NCI-H774 (cell line): ENCODE data around the gene ZSWIM3.

ENCODE experiments used
- DNase-seq: peaks from one replicate; lab custom pipeline; 2025; lab: John Stamatoyannopoulos, UW

Gene ZSWIM3

DNA sequence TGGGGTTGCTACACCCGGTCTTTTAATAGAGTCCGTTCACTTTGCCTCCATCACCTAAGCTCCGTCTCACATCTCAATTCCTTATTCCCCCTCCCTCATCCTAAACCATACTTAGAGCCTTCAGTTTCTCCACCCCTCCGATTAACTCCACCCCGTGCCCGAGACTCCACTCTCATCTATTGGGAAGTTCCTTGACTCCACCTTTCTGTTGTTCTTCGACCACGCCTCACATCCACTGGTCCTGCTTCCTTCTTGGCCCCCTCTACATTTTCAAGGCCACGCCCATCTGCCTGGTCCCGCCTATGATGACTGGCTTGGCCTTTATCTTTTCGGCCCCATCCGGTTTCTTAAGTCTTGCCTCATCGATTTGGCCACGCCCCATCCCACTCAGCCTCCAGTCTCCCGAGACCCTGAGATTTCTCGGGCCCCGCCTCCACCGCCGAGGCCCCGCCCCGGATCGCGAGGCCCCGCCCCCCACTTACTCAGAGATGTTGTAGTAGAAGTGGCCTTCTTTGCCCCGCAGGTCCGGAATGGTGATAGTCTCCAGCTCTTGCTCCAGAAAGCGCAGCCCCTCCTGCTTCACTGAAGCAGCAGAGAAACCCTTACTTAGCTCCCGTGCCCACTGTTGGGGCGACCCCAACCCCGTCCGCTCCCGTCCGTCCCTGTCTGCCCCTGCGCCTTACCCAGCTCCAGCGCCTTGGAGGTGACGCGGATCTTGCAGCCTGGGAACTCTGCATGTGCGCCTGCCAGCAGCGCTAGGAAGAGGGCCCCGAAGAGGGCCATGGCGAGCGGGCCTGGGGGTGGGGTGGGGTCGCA lies 53.5 kb downstream of the ZSWIM3 start:
- DNase-seq: peak; percentile 54

DNA sequence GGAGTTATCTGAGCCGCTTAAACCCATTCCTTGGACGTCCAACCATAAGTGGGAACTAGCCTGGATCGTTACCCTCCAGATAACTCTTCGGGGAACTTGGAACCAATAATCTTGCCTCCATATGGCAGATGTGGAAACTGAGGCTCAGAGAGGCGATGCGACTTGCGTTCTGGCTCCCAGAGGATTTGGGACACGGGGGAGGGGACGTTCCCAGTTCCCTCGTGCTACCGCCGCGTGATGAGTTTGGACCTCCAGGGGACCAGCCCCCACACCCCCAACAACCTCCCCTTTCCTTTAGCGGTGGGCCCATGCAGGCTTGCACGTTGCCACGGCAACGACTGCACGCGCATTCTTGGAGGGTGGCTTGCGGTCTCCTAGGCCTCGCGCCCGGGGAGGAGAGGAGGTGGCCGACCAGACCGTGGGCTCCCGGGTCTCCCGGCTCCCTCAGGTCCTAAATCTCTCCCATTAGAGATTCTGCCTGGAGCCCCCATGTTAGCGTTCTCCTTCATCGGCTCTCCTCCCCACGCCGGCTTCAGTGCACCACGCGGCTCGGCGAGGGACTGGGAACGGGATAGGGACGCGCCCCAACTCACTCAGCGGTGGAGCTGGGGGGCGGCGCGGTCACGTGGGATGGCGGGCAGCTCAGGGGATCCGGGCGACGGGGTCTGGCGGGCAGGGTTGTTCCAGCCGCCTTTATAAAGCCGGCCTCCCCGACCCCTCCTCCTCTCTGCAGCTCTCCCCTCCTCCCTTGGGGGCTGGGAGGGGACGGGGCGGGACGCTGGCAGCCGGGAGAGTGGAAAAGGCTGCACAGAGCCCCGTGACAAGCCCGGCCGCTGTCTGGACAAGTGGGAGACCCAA lies 54.3 kb downstream of the ZSWIM3 start, which contains the start of gene PLTP:
Gene PLTP, minus strand, starts transcription at position 670 of the 858 bp plus-strand sequence. CDS start 703 bp downstream, outside the sequence.
- no peak for DNase-seq

DNA sequence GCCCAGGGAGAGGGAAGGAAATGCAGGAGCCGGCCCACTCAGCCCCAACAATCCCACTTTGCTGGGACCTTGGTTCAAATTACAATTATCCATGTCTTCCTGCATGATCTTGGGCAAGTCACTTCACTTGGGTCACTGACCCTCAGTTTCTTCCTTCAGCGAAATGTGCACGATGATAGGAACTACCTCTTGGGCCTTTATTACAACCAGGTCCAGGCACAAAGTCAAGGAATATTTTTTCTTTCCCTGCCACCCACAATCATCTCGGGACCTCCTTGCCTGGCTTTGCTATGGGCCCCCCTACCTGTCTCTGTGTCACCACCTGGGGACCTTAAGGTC lies 54.9 kb downstream of the ZSWIM3 start:
- DNase-seq: no peak

DNA sequence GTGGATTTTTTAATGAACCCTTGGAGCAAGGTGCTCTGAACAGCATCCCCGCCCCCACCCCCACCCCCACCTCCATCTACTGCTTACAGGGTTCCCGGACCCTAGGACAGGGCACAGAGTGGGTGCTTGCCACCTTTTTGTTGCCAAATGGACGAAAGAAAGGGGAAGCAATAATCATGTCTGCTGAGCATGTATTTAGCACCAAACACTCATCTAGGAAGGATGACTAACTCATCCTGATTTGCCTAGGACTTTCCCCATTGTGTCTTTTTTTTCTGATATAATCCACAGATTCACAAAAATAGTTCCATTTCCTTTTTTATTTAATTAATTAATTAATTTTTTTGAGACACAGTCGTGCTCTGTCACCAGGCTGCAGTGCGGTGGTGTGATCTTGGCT lies 55.7 kb downstream of the ZSWIM3 start:
- DNase-seq: no peak

DNA sequence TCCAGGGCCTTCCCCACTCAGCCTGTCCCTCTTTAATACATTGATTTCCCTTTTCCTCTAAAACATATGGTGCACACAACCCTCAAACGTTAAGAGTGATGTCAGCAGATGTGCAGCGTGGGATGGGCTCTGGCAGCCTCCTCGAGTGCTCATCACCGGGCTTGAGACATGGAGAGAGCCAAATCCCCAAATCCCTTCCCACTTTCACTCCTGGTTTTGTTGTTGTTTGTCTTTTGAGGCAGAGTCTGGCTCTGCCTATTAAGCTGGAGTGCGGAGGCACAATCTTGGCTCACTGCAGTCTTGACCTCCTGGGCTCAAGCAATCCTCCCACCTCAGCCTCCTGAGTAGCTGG lies 60.4 kb downstream of the ZSWIM3 start:
- no peak for DNase-seq

DNA sequence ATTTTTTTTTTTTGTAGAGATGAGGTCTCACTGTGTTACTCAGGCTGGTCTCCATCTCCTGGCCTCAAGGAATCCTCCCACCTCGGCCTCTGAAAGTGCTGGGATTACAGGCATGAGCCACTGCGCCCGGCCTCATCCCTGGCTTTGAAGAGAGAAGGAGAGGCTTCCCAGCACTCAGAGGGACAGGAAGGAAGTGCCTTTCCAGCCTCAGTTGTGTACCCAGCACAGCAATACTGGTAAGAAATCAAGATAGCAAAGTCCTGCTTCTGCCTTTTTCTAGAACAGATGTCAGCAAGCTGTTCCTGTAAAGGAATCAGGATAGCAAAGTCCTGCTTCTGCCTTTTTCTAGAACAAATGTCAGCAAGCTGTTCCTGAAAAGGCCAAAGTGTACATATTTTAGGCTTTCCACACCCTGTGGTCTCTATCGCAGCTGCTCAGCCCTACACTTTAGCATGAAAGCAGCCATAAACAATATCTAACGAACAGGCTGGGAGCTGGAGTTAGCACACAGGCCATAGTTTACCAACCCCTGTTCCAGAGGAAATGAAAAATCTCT lies 60.8 kb downstream of the ZSWIM3 start:
- DNase-seq: no peak

DNA sequence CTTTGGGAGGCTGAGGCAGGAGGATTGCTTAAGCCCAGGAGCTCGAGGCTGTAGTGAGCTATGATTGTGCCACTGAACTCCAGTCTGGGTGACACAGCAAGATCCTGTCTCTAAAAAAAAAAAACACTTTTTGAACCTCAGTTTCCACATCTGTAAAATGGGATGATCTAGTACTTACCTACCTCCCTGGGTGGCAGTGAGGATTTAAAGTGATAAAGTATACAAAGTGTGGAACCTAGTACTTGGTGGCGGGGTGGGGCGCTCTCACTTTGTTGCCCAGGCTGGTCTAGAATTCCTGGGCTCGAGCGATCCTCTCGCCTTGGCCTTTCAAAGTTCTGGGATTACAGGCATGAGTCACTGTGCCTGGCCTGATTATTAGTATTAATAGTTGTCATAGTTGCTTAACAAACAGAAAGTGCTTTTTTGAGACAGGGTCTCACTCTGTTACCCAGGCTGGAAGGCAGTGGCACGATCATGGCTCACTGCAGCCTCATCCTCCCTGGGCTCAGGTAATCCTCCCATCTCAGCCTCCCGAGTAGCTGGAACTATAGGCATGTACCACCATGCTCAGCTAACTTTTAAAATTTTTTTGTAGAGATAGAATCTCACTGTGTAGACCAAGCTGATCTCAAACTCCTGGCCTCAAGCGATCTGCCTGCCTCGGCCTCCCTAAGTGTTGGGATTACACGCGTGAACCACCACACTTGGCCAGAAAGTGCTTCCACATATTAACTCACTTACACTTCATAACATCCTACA lies 61.5 kb downstream of the ZSWIM3 start:
- DNase-seq: no peak

DNA sequence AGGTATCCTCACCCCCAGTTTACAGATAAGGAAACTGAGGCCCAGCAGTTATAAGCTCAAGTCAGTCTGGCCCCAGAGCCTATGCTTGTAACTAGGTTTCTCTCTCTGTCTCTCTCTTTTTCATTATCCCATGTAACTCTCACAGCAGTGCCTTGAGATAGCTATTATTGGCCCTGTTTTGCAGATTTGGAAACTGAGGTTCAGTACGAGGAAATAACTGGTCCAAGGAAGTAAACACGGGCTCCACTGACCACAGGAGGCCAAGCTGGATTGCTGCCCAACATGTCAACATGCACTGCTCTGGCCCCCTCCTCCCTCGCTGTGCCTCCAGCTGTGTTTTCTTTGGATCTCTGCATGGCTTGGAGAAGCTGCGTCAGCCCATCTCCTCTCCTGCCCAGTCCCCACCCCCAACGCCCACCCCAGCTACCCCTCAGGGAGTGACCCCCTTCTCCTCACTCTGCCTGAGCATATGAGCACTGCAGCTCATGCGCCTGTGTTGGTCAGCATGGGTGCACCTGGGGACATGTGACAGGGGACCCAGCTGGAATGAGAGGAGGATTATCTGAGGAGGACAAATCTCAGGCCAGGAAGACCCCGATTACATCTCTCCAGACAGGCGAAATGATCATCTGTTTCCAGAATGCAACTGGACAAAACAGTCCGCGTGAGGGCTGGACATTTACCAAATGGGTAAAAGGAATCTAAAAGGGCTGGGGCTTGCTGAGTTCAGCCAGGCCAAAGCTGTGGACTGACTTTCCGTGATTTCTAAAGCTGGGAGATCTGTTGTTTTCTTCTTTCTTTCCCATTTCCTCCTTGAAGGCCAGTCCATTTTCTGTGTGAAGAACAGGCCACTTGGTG lies 62.4 kb downstream of the ZSWIM3 start:
- peak; percentile 3 for DNase-seq

DNA sequence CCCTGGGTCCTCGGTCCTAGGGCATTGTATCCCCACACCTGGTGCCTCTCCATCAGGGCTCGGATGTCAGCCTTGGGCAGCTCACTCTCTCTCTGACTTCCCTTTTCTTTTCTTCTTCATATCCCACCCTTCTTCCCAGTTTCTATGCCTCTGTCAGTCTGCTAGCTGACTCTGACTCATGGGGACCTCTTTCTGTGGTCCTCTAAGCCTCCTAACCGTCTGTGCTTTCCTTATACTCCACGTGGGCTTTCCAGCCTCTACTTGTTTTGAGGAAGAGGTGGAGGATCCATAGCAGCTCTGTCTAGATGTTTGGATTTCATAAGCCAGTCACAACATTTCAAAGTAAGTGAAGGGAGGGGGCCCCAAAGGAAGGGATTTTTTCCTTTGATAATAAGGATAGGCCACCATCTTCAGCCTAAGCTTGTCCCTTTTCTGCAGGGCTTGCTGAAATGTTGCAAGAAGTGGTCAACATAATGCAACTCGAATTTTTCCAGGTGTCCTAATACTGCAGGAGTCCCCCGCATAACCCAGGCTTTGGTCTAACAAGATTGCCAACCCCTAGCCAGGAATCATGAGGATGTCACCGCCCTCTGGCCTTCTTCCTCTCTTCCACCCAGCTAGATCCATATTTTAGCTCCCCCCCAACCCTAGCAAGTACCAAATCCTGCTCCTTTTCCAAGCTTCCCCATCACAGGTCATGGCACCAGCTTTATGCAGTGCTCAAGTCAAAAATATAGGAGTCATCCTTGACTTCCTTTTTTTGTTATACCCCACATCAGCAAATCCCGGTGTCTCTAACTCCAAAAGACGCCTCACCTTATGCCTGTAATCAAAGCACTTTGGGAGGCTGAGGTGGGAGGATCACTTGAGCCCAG lies 63.3 kb downstream of the ZSWIM3 start:
- no peak for DNase-seq

DNA sequence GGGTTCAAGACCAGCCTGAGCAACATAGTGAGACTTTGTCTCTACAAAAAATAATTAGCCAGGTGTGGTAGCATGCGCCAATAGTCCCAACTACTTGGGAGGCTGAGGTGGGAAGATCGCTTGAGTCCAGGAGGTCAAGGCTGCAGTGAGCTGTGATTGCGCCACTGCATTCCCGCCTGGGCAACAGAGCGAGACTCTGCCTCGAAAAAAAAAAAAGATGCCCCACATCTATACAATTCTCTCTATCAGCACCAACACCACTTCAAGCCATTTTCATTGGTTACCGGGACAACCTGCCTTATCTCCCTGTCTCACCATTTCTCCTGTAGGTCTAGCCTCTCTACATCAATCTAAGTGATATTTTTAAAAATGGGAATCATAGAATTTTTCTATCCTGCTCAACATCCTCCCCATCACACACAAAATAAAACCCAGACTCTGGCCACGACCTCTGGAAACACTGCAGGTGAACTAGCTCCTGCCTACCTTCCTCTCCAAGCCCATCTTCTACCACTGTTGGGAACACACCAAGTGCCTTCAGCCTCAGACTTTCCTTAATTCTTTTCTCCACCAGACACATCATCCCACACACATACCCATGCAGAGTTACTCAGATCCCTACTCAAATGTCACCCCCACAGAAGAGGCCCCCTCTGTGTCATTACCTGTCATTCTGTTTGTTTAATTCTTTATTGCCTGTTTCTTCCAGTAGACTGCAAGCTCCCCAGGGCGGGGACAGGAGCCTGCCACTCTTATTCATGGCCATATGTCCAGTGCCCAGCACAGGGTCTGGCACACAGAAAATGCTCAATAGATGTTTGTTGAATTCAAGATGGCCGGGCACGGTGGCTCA lies 64.1 kb downstream of the ZSWIM3 start:
- DNase-seq: no peak

DNA sequence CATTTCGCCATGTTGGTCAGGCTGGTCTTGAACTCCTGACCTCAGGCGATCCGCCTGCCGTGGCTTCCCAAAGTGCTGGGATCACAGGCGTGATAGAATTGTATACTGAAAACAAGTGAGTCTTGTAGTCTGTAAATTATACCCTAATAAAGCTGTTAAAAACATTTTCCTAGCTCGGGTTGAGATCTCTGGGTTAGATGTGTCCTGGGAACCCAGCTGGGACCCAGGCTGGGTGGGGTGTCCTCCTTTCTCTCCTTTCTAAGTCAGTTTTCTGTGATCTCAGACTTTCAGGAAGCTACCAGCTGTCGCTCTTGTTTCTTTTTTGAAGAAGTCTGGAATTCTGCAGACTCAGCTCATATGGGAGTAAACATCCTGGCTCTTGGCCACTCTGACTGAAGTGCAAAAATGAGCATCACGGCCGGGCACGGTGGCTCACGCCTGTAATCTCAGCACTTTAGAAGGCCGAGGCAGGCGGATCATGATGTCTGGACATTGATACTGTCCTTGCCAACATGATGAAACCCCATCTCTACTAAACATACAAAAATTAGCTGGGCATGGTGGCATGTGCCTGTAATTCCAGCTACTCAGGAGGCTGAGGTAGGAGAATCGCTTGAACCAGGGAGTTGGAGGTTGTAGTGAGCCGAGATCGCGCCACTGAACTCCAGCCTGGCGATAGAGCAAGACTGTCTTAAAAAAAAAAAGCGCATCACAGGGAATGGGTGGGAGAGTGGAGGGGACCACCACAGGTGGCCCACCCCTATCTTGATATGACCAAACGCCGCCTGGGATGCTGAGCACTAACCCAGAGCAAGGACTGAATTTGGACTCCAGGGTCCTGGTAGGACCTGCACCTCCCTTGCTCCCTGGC lies 67.2 kb downstream of the ZSWIM3 start:
- no peak for DNase-seq

DNA sequence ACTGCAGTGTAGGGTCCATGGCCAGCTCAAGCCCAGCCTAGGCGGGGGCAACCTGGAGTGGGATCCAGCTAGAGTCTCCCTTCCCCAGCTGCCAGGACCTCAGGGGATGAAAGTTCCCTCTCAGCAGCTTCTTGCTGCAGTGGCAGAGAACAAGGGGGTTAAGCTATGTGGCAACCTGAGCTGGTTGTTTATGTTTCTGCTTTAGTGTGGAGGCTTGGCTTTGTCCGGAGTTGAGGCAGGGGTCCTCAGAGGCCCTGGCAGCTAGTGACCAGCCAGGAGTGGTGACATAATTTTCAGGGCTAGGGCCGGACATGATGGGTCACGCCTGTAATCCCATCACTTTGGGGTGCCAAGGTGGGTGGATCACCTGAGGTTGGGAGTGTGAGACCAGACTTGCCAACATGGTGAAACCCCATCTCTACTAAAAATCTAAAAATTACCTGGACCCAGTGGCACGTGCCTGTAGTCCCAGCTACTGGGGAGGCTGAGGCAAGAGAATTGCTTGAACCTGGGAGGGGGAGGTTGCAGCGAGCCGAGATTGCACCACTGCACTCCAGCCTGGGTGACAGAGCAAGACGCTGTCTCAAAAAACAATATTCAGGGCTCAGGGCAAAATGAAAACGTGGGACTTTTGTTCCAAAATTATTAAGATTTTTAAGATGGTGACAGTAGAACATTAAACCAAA lies 68.5 kb downstream of the ZSWIM3 start:
- no peak for DNase-seq

DNA sequence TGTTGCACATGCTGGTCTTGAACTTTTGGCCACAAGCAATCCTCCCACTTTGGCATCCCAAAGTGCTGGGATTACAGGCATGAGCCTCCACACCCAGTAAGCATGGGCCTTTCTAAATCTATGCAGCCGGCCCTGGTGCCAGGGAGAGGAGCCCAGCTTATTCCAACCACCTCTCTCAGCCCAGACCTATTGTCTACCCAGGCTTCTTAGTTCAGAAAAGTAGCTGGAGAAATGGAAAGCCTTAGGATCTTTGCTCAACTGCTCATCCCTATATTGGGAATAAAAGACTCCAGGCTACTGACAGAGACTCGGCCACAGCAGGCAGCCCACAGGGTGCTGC lies 69.3 kb downstream of the ZSWIM3 start:
- no peak for DNase-seq

DNA sequence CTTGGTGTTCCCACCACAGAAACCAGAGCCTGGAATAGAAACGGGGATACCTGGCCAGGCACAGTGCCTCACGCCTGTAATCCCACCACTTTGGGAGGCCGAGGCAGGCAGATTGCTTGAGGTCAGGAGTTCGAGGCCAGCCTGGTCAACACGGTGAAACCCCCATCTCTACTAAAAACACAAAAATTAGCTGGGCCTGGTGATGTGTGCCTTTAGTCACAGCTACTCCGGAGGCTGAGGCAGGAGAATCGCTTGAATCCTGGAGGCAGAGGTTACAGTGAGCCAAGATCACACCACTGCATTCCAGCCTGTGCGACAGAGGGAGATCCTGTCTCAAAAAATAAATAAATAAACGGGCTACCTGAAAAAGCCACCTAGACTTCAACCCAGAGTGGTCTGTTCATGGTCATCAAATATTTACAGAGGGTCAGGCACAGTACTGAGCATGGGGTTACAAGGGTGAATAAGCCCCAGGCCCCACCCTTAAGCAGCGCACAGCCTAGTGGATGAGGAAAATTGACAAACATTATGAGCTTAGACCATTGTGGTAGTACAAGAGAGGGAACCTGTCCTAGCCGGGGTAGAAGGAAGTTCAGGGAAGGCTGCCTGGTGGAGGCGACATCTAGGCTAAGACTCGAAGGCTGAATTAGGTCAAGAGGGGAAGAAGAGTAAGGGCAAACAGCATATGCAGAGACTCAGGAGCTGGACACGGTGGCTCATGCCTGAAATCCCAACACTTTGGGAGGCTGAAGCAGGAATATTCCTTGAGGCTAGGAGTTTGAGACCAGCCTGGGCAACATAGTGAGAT lies 69.9 kb downstream of the ZSWIM3 start:
- DNase-seq: no peak
